ENCODE data around the gene SDK1. TPM values are rescaled to one million over a fixed set of nuclear protein-coding genes. Genes with fewer than 3 reads are reported as not detected.

Gene SDK1
- total RNA-seq, 3 donors from 2014 or later (not counting 1 experiment from before 2014, with no cell fraction given): 0.05 to 0.11 TPM; not detected in 1

- Mint-ChIP-seq H3K4me3 (no peak overlapping the region), H3K27me3 (ENCODE audit: low read depth in 2 of 2) (peaks cover 11 to 23% of the 10 kb centered on the region in 2 donors), H3K4me1 (no peaks in the 10 kb centered on the region), H3K27ac (no peak overlapping the region), H3K36me3 (no peaks in the 10 kb centered on the region), H3K9me3 (peaks cover 5% of the 10 kb centered on the region in 2 donors)
- intact Hi-C loops (cut with micrococcal nuclease): no loop called here
- ATAC-seq: no peak
- Histone ChIP-seq H3K4me1 (ENCODE audit: control insufficient read depth, insufficient read depth, low read length) (no peaks in the 10 kb centered on the region), H3K27me3 (ENCODE audit: control insufficient read depth, insufficient read depth, low read length) (no peaks in the 10 kb centered on the region), H3K4me3 (ENCODE audit: low read length) (no peak overlapping the region), H3K27ac (ENCODE audit: low read length) (no peak overlapping the region), H3K36me3 (ENCODE audit: control insufficient read depth, insufficient read depth, low read length) (no peaks in the 10 kb centered on the region), H3K9me3 (ENCODE audit: control insufficient read depth, insufficient read depth, low read length) (peaks cover 4% of the 10 kb centered on the region)
- no peak for TF ChIP-seq CTCF (IDR thresholded peaks at IDR 0.05)
- 53% methylated on average over 2 of the region's 2 CpGs for WGBS (ENCODE audit: insufficient coverage)
- no peak for DNase-seq
These were observed 479.0 kb downstream of the SDK1 start for GRCh38 chr7:3780016-3780415.

- Histone ChIP-seq H3K4me3 (ENCODE audit: low read length) (no peak overlapping the region), H3K27ac (ENCODE audit: low read length) (no peak overlapping the region), H3K27me3 (ENCODE audit: control insufficient read depth, insufficient read depth, low read length) (no peaks in the 10 kb centered on the region), H3K36me3 (ENCODE audit: control insufficient read depth, insufficient read depth, low read length) (no peaks in the 10 kb centered on the region), H3K4me1 (ENCODE audit: control insufficient read depth, insufficient read depth, low read length) (no peaks in the 10 kb centered on the region), H3K9me3 (ENCODE audit: control insufficient read depth, insufficient read depth, low read length) (peaks cover 4% of the 10 kb centered on the region)
- no peak for TF ChIP-seq CTCF (IDR thresholded peaks at IDR 0.05)
- Mint-ChIP-seq H3K4me1 (no peaks in the 10 kb centered on the region), H3K4me3 (no peak overlapping the region), H3K27ac (no peak overlapping the region), H3K36me3 (no peaks in the 10 kb centered on the region), H3K9me3 (peaks cover 5% of the 10 kb centered on the region in 2 donors), H3K27me3 (ENCODE audit: low read depth in 2 of 2) (peaks cover 14 to 25% of the 10 kb centered on the region in 2 donors)
- intact Hi-C loops (cut with micrococcal nuclease): no loop called here
- ATAC-seq (no peak), DNase-seq (no peak)
- WGBS (ENCODE audit: insufficient coverage): 67% methylated on average over 2 of the region's 2 CpGs
These were observed 479.5 kb downstream of the SDK1 start for GRCh38 chr7:3780525-3780924.

- no peak overlapping the region for H3K27ac Mint-ChIP-seq
- Histone ChIP-seq H3K4me1 (ENCODE audit: control insufficient read depth, insufficient read depth, low read length) (no peaks in the 10 kb centered on the region), H3K9me3 (ENCODE audit: control insufficient read depth, insufficient read depth, low read length) (peaks cover 4% of the 10 kb centered on the region), H3K27ac (ENCODE audit: low read length) (no peak overlapping the region), H3K36me3 (ENCODE audit: control insufficient read depth, insufficient read depth, low read length) (no peaks in the 10 kb centered on the region), H3K27me3 (ENCODE audit: control insufficient read depth, insufficient read depth, low read length) (no peaks in the 10 kb centered on the region), H3K4me3 (ENCODE audit: low read length) (no peak overlapping the region)
- no peak overlapping the region for H3K4me3 Mint-ChIP-seq
- H3K9me3 Mint-ChIP-seq: peaks cover 5% of the 10 kb centered on the region in 2 donors
- no peak for DNase-seq
- H3K4me1 Mint-ChIP-seq: no peaks in the 10 kb centered on the region
- H3K27me3 Mint-ChIP-seq (ENCODE audit: low read depth in 2 of 2): peaks cover 14 to 33% of the 10 kb centered on the region in 2 donors
- intact Hi-C loops (cut with micrococcal nuclease): no loop called here
- ATAC-seq: no peak
- no peak for TF ChIP-seq CTCF (IDR thresholded peaks at IDR 0.05)
- 80% methylated on average over 1 of the region's 1 CpG for WGBS (ENCODE audit: insufficient coverage)
- no peaks in the 10 kb centered on the region for H3K36me3 Mint-ChIP-seq
These were observed 480.6 kb downstream of the SDK1 start for GRCh38 chr7:3781607-3782006.

GRCh38 chr7:3787717-3788264 lies 486.7 kb downstream of the SDK1 start:
- WGBS (ENCODE audit: insufficient coverage): 53% methylated on average over 15 of the region's 15 CpGs
- peaks cover 24 to 56% of the 10 kb centered on the region in 2 donors for H3K27me3 Mint-ChIP-seq (ENCODE audit: low read depth in 2 of 2)

More at GRCh38 chr7:3787717-3788264, 486.7 kb downstream of the SDK1 start:
- intact Hi-C loops (cut with micrococcal nuclease): no loop called here
- no peak overlapping the region for H3K4me3 ChIP-seq (ENCODE audit: low read length)
- Mint-ChIP-seq H3K9me3 (peaks cover 0 to 2% of the 10 kb centered on the region in 2 donors), H3K4me3 (no peak overlapping the region), H3K4me1 (no peaks in the 10 kb centered on the region), H3K27ac (no peak overlapping the region), H3K36me3 (no peaks in the 10 kb centered on the region)
- H3K27me3 ChIP-seq (ENCODE audit: control insufficient read depth, insufficient read depth, low read length): no peaks in the 10 kb centered on the region
- no peak overlapping the region for H3K27ac ChIP-seq (ENCODE audit: low read length)
- no peak for DNase-seq
- no peaks in the 10 kb centered on the region for H3K36me3 ChIP-seq (ENCODE audit: control insufficient read depth, insufficient read depth, low read length)
- TF ChIP-seq CTCF (IDR thresholded peaks at IDR 0.05): no peak
- no peak for ATAC-seq
- H3K4me1 ChIP-seq (ENCODE audit: control insufficient read depth, insufficient read depth, low read length): no peaks in the 10 kb centered on the region
- H3K9me3 ChIP-seq (ENCODE audit: control insufficient read depth, insufficient read depth, low read length): no peaks in the 10 kb centered on the region
